Nephron (organoid): ENCODE results near the gene CAPN3.

Experiments
- H3K27ac Mint-ChIP-seq, 3 experiments: 2 replicates each; pipeline ENCODE4 v1.8.0; 2020; ENCODE audit warnings: mixed read lengths in 3 of 3, mild to moderate bottlenecking in 2 of 3, moderate library complexity in 1 of 3
- H3K27me3 Mint-ChIP-seq: 2 replicates; pipeline ENCODE4 v1.8.0; 2021; ENCODE audit warnings: low read depth, mild to moderate bottlenecking, moderate library complexity, mixed read lengths
- H3K36me3 Mint-ChIP-seq: 2 replicates; pipeline ENCODE4 v1.8.0; 2020; ENCODE audit warnings: low read depth, mixed read lengths
- H3K4me1 Mint-ChIP-seq: 2 replicates; pipeline ENCODE4 v1.8.0; 2020; ENCODE audit warnings: mixed read lengths
- H3K4me3 Mint-ChIP-seq, 3 experiments: 2 replicates each; pipeline ENCODE4 v1.8.0; 2020; ENCODE audit warnings: mild to moderate bottlenecking in 3 of 3, mixed read lengths in 3 of 3, moderate library complexity in 2 of 3
- H3K9me3 Mint-ChIP-seq: 2 replicates; pipeline ENCODE4 v1.8.0; 2020; ENCODE audit warnings: mixed read lengths
- TF ChIP-seq, protein P1 (sequence below), 3 experiments: fragments of 200-600 bp; sonication (generic); IDR thresholded peaks; one replicate each; pipeline ENCODE4 v1.5.0; 2021; ENCODE audit warnings: antibody characterized with exemption in 3 of 3; ENCODE audit not compliant: unreplicated experiment in 3 of 3

The CAPN3 gene

DNA sequence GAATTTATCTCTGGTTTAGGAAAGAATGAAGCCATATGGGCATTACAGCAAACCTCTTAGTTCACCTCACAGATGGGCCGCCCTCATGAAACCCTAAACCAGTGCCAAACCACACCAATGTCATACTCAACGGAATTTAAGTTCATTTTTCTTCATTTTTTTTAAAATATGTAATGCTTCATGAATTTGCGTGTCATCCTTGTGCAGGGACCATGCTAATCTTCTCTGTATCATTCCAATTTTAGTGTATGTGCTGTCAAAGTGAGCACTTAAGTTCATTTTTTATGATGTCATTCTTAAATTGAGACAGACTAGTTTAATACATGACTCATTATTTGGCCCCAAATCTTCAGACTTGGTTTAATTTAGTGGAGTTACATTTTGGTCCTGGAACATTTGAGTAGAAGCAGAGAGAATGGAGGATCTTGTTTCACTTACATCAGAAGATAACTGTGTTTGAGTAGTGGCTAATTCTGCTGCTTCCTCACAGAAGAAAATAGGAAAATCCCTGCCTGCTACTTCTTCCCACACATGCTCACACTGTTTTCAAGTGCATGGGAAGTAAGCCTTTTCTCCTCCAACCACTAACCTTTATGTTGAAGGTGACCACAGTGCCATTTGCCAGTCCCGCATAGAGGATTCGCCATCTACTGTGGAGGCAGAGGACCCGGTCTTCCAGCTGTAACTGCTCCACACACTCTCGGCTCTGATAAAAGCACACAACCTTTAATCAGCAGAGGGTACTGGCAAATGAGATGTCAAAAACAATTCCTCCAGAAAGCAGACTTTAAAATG, 68.3 kb downstream of the CAPN3 start:
- no peak overlapping the region for H3K27ac Mint-ChIP-seq
- H3K36me3 Mint-ChIP-seq: peaks cover 80% of the 10 kb centered on the region
- no peaks in the 10 kb centered on the region for H3K4me1 Mint-ChIP-seq
- H3K4me3 Mint-ChIP-seq: no peak overlapping the region
- H3K9me3 Mint-ChIP-seq: no peaks in the 10 kb centered on the region
- TF ChIP-seq, protein P1, sequence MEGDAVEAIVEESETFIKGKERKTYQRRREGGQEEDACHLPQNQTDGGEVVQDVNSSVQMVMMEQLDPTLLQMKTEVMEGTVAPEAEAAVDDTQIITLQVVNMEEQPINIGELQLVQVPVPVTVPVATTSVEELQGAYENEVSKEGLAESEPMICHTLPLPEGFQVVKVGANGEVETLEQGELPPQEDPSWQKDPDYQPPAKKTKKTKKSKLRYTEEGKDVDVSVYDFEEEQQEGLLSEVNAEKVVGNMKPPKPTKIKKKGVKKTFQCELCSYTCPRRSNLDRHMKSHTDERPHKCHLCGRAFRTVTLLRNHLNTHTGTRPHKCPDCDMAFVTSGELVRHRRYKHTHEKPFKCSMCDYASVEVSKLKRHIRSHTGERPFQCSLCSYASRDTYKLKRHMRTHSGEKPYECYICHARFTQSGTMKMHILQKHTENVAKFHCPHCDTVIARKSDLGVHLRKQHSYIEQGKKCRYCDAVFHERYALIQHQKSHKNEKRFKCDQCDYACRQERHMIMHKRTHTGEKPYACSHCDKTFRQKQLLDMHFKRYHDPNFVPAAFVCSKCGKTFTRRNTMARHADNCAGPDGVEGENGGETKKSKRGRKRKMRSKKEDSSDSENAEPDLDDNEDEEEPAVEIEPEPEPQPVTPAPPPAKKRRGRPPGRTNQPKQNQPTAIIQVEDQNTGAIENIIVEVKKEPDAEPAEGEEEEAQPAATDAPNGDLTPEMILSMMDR (IDR thresholded peaks at IDR 0.05; ENCODE audit: unreplicated experiment in 3 of 3): no peak
- no peaks in the 10 kb centered on the region for H3K27me3 Mint-ChIP-seq

DNA sequence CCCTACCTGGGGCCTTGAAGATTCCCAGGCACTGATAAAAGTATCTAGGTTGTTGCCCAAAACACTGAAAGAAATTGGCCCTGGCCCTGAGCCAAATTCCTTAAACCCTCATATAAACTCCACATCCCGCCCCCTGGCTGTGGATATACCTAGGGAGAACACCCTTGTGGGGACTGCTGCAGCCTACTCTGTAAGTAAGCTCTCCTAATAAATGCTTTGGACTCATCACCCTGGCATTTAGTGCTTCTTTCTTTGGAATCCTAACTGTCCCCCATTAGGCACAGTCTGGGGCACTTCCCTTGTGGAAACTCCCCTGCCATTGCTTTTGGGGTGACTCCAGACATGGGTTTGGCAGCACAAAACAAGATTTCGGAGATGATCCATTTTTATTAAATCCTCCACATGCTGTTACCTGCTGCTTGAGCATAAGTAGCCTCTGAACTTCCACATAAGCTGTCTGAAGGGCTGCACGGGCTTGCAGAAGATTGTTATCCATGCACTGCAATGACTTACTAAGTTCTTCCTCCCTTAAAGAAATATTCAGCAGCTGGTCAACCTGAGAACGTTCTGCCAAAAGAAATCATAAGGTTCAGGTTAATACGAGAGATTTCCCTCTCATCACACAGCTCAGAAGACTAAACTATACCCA, 85.2 kb downstream of the CAPN3 start:
- Mint-ChIP-seq H3K4me3 (no peak overlapping the region), H3K27me3 (no peaks in the 10 kb centered on the region), H3K36me3 (peaks cover 55% of the 10 kb centered on the region), H3K9me3 (peaks cover 2% of the 10 kb centered on the region), H3K4me1 (peaks cover 15% of the 10 kb centered on the region), H3K27ac (no peak overlapping the region)
- TF ChIP-seq, protein P1 (IDR thresholded peaks at IDR 0.05; ENCODE audit: unreplicated experiment in 3 of 3): no peak

DNA sequence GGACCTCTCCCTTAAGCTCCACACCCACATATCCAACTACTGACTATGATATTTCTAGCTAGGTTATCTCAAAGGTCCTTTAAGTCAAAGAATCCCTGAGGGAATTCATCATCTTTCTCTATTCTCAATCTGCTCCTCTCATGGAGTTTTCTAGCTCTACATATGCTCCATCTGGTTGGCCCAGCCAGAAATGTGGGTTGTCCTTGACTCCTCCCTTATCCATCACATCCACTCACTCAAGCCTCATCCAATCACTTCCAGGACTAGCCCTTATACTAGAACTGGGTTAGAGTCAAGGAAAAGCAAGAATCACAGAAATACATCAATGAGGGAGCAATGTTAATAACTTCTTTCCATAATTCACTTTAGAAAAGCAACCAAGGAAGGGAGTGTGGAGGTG, 86.2 kb downstream of the CAPN3 start:
- Mint-ChIP-seq H3K4me1 (peaks cover 26% of the 10 kb centered on the region), H3K36me3 (peaks cover 61% of the 10 kb centered on the region), H3K4me3 (no peak overlapping the region), H3K27me3 (no peaks in the 10 kb centered on the region), H3K27ac (no peak overlapping the region), H3K9me3 (peaks cover 11% of the 10 kb centered on the region)
- TF ChIP-seq, protein P1 (IDR thresholded peaks at IDR 0.05; ENCODE audit: unreplicated experiment in 3 of 3): no peak

GRCh38 chr15:42447599-42447998, 88.3 kb downstream of the CAPN3 start:
- peak overlapping the region in 1 of 3 experiments; percentile 77 for H3K4me3 Mint-ChIP-seq
- H3K27ac Mint-ChIP-seq: no peak overlapping the region
- H3K9me3 Mint-ChIP-seq: peaks cover 14% of the 10 kb centered on the region
- no peaks in the 10 kb centered on the region for H3K27me3 Mint-ChIP-seq
- peaks cover 40% of the 10 kb centered on the region for H3K4me1 Mint-ChIP-seq
- peaks cover 72% of the 10 kb centered on the region for H3K36me3 Mint-ChIP-seq
- TF ChIP-seq, protein P1 (IDR thresholded peaks at IDR 0.05; ENCODE audit: unreplicated experiment in 3 of 3): no peak

DNA sequence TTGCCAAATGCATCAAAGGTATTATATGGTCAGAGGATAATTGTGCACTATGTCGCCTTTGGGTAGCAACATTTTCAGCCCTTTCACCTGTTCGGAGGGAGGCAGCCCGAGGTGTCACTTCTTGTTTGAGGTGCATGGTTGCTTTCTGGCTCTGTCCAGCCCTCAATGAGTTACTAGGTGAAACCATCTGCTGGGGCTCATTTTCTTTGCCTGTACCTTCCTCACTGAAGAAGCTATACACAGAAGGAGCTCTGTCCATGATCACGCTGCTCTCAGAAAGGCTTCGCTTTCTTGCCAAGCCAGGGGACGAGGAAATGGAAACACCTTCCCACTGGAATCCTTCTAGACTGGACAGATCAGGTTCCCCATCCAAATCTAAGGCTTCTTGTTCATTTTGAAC, 89.0 kb downstream of the CAPN3 start:
- Mint-ChIP-seq H3K27me3 (no peaks in the 10 kb centered on the region), H3K4me1 (peaks cover 40% of the 10 kb centered on the region), H3K4me3 (peak overlapping the region in 2 of 3 experiments; percentile 55 to 77), H3K9me3 (peaks cover 14% of the 10 kb centered on the region), H3K36me3 (peaks cover 72% of the 10 kb centered on the region), H3K27ac (no peak overlapping the region)
- TF ChIP-seq, protein P1 (IDR thresholded peaks at IDR 0.05; ENCODE audit: unreplicated experiment in 3 of 3): no peak
